ENCODE data around the gene TCERG1L.

TCERG1L gene

GRCh38 chr10:131212763-131213325, 98.7 kb downstream of the TCERG1L start:
- Histone ChIP-seq H3K4me3 (ENCODE audit: low read length) (no peak overlapping the region), H3K4me1 (ENCODE audit: control insufficient read depth, insufficient read depth, low read length) (no peaks in the 10 kb centered on the region), H3K27ac (ENCODE audit: low read depth, low read length) (no peak overlapping the region), H3K9ac (ENCODE audit: low read length) (no peak overlapping the region), H3K36me3 (ENCODE audit: control insufficient read depth, insufficient read depth, low read length) (no peaks in the 10 kb centered on the region), H3K27me3 (ENCODE audit: control insufficient read depth, insufficient read depth, low read length) (no peaks in the 10 kb centered on the region)

GRCh38 chr10:131211965-131212619, 99.4 kb downstream of the TCERG1L start:
- Histone ChIP-seq H3K9ac (ENCODE audit: low read length) (no peak overlapping the region), H3K4me3 (ENCODE audit: low read length) (no peak overlapping the region), H3K4me1 (ENCODE audit: control insufficient read depth, insufficient read depth, low read length) (no peaks in the 10 kb centered on the region), H3K27me3 (ENCODE audit: control insufficient read depth, insufficient read depth, low read length) (no peaks in the 10 kb centered on the region), H3K27ac (ENCODE audit: low read depth, low read length) (no peak overlapping the region), H3K36me3 (ENCODE audit: control insufficient read depth, insufficient read depth, low read length) (no peaks in the 10 kb centered on the region)

DNA sequence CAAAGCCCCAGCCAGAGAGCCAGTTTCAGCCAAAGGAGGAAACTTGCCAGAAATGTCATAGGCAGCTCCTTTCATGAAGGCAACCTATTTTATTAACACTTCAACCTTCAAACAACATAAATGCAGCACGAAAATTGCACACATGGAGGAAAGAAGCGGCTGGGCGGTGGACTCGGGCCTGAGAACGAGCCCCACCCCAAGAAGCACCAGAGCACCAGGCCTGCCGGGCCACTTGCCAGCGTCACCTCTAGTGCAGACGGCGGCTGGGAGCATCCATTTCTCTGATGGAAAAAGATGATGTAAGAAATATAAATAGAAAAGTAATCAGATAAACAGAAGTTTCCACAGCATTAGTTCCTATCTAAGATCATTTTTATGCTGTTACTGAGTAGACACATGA, 100.0 kb downstream of the TCERG1L start:
- H3K4me1 ChIP-seq (ENCODE audit: control insufficient read depth, insufficient read depth, low read length): no peaks in the 10 kb centered on the region
- no peaks in the 10 kb centered on the region for H3K27me3 ChIP-seq (ENCODE audit: control insufficient read depth, insufficient read depth, low read length)
- no peak overlapping the region for H3K9ac ChIP-seq (ENCODE audit: low read length)
- no peaks in the 10 kb centered on the region for H3K36me3 ChIP-seq (ENCODE audit: control insufficient read depth, insufficient read depth, low read length)
- no peak overlapping the region for H3K4me3 ChIP-seq (ENCODE audit: low read length)
- H3K27ac ChIP-seq (ENCODE audit: low read depth, low read length): no peak overlapping the region

DNA sequence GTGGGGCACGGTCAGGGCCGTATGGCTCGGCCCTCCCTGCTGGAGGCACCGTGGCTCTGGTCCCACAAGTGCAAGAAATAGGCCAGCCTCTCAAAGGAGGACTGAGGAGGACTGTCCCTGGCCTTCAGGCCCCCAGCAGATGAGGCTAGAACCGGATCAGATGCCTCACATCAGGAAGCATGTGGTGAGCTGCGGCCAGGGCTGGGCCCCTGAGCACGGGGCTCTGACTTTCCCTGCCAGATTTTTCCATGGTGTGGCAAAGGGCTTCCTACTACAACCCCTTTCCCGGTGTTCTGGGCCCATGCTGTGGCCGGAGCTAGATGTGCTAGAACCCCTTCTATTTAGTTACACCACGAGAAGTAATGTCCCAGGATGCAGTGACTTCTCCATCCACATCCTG, 100.4 kb downstream of the TCERG1L start:
- Histone ChIP-seq H3K27ac (ENCODE audit: low read depth, low read length) (no peak overlapping the region), H3K4me1 (ENCODE audit: control insufficient read depth, insufficient read depth, low read length) (no peaks in the 10 kb centered on the region), H3K36me3 (ENCODE audit: control insufficient read depth, insufficient read depth, low read length) (no peaks in the 10 kb centered on the region), H3K9ac (ENCODE audit: low read length) (no peak overlapping the region), H3K27me3 (ENCODE audit: control insufficient read depth, insufficient read depth, low read length) (no peaks in the 10 kb centered on the region), H3K4me3 (ENCODE audit: low read length) (no peak overlapping the region)

DNA sequence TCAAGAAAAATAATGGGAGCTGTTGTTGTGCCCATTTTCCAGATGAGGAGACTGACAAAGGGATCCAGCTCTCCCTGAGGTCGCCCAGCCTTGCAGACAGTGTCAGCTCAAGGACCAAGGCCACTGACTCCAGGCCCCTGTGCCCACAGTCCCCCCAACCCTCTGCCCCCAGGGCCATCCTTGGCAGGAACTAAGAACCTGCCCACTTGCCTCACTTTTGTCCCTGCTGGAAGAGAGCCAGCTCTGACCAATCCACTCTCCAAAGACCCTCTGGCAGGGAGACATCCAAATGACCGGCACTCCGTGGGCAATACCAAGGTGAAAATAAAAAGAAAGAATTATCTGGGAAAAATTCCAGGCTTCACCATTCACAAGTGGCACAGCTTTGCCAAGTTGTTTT, 101.3 kb downstream of the TCERG1L start:
- H3K9ac ChIP-seq (ENCODE audit: low read length): no peak overlapping the region
- no peak overlapping the region for H3K27ac ChIP-seq (ENCODE audit: low read depth, low read length)
- H3K4me1 ChIP-seq (ENCODE audit: control insufficient read depth, insufficient read depth, low read length): no peaks in the 10 kb centered on the region
- no peaks in the 10 kb centered on the region for H3K36me3 ChIP-seq (ENCODE audit: control insufficient read depth, insufficient read depth, low read length)
- no peaks in the 10 kb centered on the region for H3K27me3 ChIP-seq (ENCODE audit: control insufficient read depth, insufficient read depth, low read length)
- no peak overlapping the region for H3K4me3 ChIP-seq (ENCODE audit: low read length)

DNA sequence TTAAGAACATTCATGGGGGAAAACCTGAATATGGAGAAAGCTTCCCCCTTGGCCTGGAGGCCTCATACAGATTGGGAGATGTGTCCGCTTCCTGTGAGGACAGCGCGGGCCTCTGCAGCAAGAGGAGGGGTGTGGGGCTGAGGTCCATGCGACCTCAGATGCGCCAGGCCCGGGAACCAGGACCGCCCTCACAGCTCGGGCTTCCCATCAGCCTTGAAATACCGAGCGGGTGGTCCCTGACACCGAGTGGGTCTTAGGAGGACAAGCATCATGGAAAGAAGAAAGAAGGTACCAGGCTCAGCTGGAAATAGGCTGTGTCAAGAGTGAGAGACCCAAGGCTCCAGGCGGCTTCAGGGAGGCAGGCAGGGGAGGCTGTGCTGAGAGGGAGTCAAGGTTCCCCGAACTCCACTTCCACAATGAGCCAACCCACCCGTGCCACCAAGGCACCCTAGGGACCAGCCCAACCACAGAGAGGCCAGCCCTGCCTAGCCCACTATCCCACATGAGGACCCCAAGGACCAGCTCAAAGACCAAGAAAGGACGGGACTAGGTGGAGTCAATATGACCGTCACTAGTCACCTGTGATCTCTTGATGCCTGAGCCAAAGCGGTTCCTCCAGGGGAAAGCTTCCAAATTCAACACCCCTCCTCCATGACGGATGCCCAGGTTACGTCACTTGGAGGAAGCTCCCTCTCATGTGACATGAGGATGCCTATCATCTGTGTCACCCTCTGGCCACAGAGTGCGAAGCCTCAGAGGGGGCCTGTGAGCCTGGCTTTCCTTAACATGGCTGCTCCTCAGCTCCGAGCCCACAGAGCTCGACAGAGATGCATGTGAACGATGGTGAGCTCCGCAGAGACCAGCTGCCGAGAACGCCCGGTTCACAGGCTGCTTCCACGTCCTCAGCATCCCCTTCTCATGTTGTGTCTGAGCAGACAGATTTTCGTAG, 103.7 kb downstream of the TCERG1L start:
- H3K4me3 ChIP-seq (ENCODE audit: low read length): no peak overlapping the region
- H3K4me1 ChIP-seq (ENCODE audit: control insufficient read depth, insufficient read depth, low read length): no peaks in the 10 kb centered on the region
- no peak overlapping the region for H3K9ac ChIP-seq (ENCODE audit: low read length)
- no peak overlapping the region for H3K27ac ChIP-seq (ENCODE audit: low read depth, low read length)
- no peaks in the 10 kb centered on the region for H3K27me3 ChIP-seq (ENCODE audit: control insufficient read depth, insufficient read depth, low read length)
- H3K36me3 ChIP-seq (ENCODE audit: control insufficient read depth, insufficient read depth, low read length): no peaks in the 10 kb centered on the region

GRCh38 chr10:131207176-131207575, 104.3 kb downstream of the TCERG1L start:
- Histone ChIP-seq H3K36me3 (ENCODE audit: control insufficient read depth, insufficient read depth, low read length) (no peaks in the 10 kb centered on the region), H3K4me1 (ENCODE audit: control insufficient read depth, insufficient read depth, low read length) (no peaks in the 10 kb centered on the region), H3K27ac (ENCODE audit: low read depth, low read length) (no peak overlapping the region), H3K9ac (ENCODE audit: low read length) (no peak overlapping the region), H3K27me3 (ENCODE audit: control insufficient read depth, insufficient read depth, low read length) (no peaks in the 10 kb centered on the region), H3K4me3 (ENCODE audit: low read length) (no peak overlapping the region)

- Histone ChIP-seq H3K27ac (ENCODE audit: low read depth, low read length) (no peak overlapping the region), H3K4me3 (ENCODE audit: low read length) (no peak overlapping the region), H3K9ac (ENCODE audit: low read length) (no peak overlapping the region), H3K27me3 (ENCODE audit: control insufficient read depth, insufficient read depth, low read length) (no peaks in the 10 kb centered on the region), H3K4me1 (ENCODE audit: control insufficient read depth, insufficient read depth, low read length) (no peaks in the 10 kb centered on the region), H3K36me3 (ENCODE audit: control insufficient read depth, insufficient read depth, low read length) (no peaks in the 10 kb centered on the region)
Measured at GRCh38 chr10:131206111-131206995, 105.2 kb downstream of the TCERG1L start.

DNA sequence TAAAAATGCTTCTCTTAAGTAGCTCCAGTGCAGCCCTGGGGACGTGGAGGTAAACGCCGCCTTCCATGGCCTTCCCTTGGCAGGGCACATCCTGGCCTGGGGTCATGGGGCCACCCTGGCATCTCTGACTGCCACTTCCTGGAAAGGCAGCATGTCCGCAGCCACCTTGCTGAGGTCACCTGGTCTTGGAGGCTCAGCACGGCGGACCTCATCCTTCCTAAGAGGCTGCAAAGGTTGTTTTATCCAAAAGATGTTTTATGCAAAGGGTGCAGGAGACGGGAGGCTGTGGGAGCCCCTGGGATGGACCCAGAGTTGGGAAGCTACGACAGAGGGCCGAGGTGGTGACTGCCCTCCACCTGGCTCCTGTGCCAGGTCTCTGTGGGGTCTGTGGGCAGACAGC, 106.0 kb downstream of the TCERG1L start:
- Histone ChIP-seq H3K9ac (ENCODE audit: low read length) (no peak overlapping the region), H3K27me3 (ENCODE audit: control insufficient read depth, insufficient read depth, low read length) (no peaks in the 10 kb centered on the region), H3K4me3 (ENCODE audit: low read length) (no peak overlapping the region), H3K36me3 (ENCODE audit: control insufficient read depth, insufficient read depth, low read length) (no peaks in the 10 kb centered on the region), H3K27ac (ENCODE audit: low read depth, low read length) (no peak overlapping the region), H3K4me1 (ENCODE audit: control insufficient read depth, insufficient read depth, low read length) (no peaks in the 10 kb centered on the region)

DNA sequence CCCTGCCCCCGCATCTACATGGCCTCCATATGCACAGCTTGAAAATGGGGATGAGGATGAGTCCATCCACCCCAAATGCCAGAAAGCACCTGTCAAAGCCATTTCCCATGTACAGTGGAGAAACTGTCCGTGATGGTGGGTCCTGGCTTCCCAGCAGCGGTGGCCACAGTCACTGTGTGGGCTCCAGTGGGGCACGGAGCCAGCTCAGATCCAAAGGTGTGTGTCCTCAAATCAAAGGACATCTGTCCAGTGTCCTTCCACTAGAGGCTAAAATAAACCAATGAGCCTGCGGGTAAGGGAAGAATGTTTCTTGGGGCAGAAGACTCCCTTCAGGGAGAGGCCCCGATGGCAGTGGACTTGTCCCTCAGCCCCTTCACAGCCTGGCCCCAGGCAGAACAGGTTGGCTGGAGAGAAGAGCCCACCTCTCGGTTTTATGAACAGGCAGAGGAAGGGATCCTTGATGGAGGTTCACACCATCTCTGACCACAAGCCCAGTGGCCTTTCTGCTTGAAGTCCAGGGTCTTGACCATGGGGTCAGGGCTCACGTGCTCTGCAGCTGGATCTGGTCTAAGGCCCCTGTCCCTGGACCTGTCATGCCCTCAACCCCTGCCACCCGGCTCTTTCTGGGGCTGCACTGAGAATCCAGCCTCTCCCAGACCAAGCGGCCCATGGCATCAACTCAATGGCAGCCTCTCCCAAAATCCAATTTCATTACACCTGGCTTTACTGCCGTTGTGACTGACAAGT, 106.9 kb downstream of the TCERG1L start:
- no peaks in the 10 kb centered on the region for H3K36me3 ChIP-seq (ENCODE audit: control insufficient read depth, insufficient read depth, low read length)
- H3K27ac ChIP-seq (ENCODE audit: low read depth, low read length): no peak overlapping the region
- no peak overlapping the region for H3K4me3 ChIP-seq (ENCODE audit: low read length)
- H3K27me3 ChIP-seq (ENCODE audit: control insufficient read depth, insufficient read depth, low read length): no peaks in the 10 kb centered on the region
- H3K4me1 ChIP-seq (ENCODE audit: control insufficient read depth, insufficient read depth, low read length): no peaks in the 10 kb centered on the region
- no peak overlapping the region for H3K9ac ChIP-seq (ENCODE audit: low read length)

GRCh38 chr10:131203456-131204357, 107.8 kb downstream of the TCERG1L start:
- H3K36me3 ChIP-seq (ENCODE audit: control insufficient read depth, insufficient read depth, low read length): no peaks in the 10 kb centered on the region

More at GRCh38 chr10:131203456-131204357, 107.8 kb downstream of the TCERG1L start:
- H3K27me3 ChIP-seq (ENCODE audit: control insufficient read depth, insufficient read depth, low read length): no peaks in the 10 kb centered on the region
- H3K27ac ChIP-seq (ENCODE audit: low read depth, low read length): no peak overlapping the region
- no peak overlapping the region for H3K9ac ChIP-seq (ENCODE audit: low read length)
- no peak overlapping the region for H3K4me3 ChIP-seq (ENCODE audit: low read length)
- no peaks in the 10 kb centered on the region for H3K4me1 ChIP-seq (ENCODE audit: control insufficient read depth, insufficient read depth, low read length)

Data from rectal smooth muscle tissue (tissue), 1 donor.